HT-29 (cell line): ENCODE data around the gene L3HYPDH. TPM values are rescaled to one million over a fixed set of nuclear protein-coding genes. Genes with fewer than 3 reads are reported as not detected.

Source experiments
- DNase-seq: peaks from one replicate; pipeline ENCODE4 v3.0.0-alpha.2; 2015; ENCODE audit warnings: low spot score
- total RNA-seq: library from RNA; depleted of rRNA; stranded (reverse); fragments of >200 nt; shearing (Covaris generic); gene quantifications from 2 replicates; pipeline ENCODE4 v1.2.3, GENCODE V29; 2014; rRNA removed

Gene L3HYPDH
- total RNA-seq, 1 experiment from 2014 or later: 12.1 TPM

DNA sequence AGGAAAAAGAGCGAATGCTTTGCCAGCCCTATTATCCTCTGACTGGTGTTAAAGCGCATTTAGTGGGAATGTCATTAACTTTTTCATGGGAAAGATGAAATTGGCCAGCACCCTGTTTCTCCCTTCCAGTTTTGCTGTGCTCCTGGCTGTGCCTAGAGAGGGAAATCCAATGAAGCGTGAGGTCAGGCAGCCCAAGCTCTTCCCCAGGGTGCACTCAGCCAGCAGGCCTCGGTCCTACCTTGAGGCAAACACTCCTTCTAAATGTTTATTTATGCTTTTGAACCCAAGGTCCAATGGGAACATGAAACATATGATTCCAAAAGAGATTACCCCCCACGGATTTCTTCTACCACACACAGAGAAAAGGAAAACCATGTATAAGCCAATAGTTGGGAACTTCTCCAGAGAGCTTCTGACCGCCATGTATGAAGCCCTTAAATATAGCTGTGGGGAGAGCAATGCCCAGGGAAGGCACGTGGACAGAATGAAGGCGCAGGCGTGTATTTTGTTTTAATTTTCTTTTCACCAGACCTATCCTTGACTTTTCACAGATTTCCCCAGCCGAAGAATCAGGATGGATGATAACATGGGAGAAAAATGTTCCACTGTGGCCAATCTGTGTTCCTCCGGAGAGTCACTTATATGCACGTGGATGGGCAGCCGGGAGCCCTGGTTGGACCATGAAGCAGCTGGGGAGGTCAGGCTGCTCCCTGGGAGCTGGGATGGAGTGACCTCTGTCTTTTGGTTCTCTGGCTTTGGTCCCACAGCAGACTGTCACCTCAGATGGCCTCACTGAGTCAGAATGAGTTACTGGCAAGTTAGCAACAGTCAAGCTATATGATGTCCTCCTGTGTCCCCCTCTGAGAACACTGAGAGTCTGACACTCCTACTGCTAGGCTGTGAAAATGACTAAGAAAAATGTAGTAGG lies 56.3 kb downstream of the L3HYPDH start:
- no peak for DNase-seq

DNA sequence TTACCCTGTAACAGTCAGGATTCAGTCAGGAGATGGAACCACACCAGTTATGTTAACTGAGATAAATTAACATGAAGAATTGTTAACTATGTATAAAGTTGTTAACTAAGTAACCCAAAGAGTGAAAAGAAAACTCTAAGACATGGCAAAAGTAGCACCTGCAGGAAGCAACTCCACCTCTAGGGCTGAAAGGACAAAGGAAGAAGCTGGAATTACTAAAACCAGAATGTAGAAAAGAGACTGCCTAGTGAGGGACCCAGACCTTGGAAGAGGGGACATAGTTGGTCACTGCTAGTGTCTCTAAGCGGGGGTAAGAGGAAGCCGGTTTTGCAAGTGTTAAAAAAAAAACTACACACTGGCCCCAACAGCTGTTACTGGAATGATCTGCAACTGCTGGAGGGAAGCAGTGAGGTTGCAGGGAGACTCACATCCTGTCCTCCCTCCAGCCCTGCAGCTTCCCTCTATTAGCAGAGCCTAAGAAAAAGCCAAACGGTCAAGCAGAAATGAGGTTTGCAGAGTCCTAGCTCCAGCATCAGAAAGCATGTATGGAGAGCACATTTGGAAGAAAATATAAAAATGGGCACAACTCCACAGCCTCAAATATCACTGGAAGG lies 58.8 kb downstream of the L3HYPDH start:
- no peak for DNase-seq

DNA sequence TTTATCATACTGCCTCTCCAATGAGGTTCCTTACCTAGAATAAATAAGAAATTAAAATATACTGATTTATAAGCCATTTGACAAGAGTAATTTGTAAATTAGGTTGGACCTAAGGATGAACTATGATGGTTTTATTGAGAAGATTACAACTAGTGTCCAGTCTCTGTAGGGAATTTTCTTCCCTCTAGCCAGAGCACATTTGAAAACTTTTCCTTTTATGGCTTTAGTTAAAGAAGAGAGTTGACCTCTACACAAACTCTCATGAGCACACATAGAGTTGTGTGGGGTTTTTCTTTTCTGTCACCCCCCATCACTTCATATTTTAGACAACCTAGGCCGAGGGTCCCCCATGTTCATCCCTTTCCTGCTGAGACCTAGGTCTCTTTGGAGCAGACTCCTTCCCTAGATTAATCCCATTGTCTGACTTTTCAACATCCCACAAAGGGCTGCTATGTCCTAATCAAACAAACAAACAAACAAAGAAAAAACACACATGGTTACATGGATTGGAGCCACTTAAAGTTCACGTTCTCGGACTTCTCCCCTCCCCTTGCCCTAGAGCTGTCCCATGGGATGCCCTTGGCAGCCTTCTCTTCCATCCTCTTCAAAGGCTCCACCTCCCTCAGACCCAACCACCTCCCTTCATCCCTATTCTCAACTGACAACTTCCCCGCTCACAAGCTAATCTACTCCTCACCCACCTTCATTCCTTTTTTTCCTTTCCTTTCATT lies 59.7 kb downstream of the L3HYPDH start:
- no peak for DNase-seq

Other genes with a start within 250 kb of the L3HYPDH start
- 0.83 and 0.84 TPM in 2 replicates for gene GPR135, start 19.0 kb downstream of the L3HYPDH start, total RNA-seq
- 15.1 and 17.2 TPM in 2 replicates for gene JKAMP, start 109 bp upstream of the L3HYPDH start, total RNA-seq
- gene CCDC175, start 92.4 kb upstream of the L3HYPDH start, total RNA-seq: 0.34 TPM in 1 of 2 replicates, not detected in the other